Mesothelial cell of epicardium (in vitro differentiated cells): ENCODE results near the gene TLR9. TPM values are rescaled to one million over a fixed set of nuclear protein-coding genes. Genes with fewer than 3 reads are reported as not detected.

Experiments used
- DNase-seq, 2 experiments: peaks; one replicate each; pipeline ENCODE4 v3.0.0; 2021; ENCODE audit warnings: low spot score in 2 of 2; ENCODE audit not compliant: unreplicated experiment in 2 of 2
- H3K27ac Mint-ChIP-seq: 2 replicates; pipeline ENCODE4 v1.8.0; 2021; ENCODE audit warnings: mixed read lengths
- H3K27me3 Mint-ChIP-seq: 2 replicates; pipeline ENCODE4 v1.8.0; 2021; ENCODE audit warnings: low read depth, mixed read lengths
- H3K36me3 Mint-ChIP-seq: 2 replicates; pipeline ENCODE4 v1.8.0; 2021; ENCODE audit warnings: mixed read lengths
- H3K4me1 Mint-ChIP-seq: 2 replicates; pipeline ENCODE4 v1.8.0; 2021; ENCODE audit warnings: mixed read lengths
- H3K4me3 Mint-ChIP-seq: 2 replicates; pipeline ENCODE4 v1.8.0; 2021; ENCODE audit warnings: mild to moderate bottlenecking, moderate library complexity, mixed read lengths
- H3K9me3 Mint-ChIP-seq: 2 replicates; pipeline ENCODE4 v1.8.0; 2021; ENCODE audit warnings: mixed read lengths
- total RNA-seq: library from RNA; stranded (reverse); gene quantifications from 3 replicates; pipeline ENCODE4 v1.2.1, GENCODE V29; 2021
- TF ChIP-seq, protein P1 (sequence below): fragments of 200-600 bp; sonication (generic); IDR thresholded peaks from one replicate; pipeline ENCODE4 v1.5.0; 2021; ENCODE audit warnings: antibody characterized with exemption; ENCODE audit not compliant: unreplicated experiment

The TLR9 gene
- total RNA-seq, 1 donor from 2014 or later, result 0.16 TPM

- H3K4me3 Mint-ChIP-seq, result no peak overlapping the region
Measured at GRCh38 chr3:52231502-52232278, 6.2 kb upstream of the TLR9 start.

GRCh38 chr3:52230889-52231499 is 5.5 kb upstream of the TLR9 start:
- Mint-ChIP-seq H3K36me3 (peaks cover 11% of the 10 kb centered on the region), H3K4me1 (no peaks in the 10 kb centered on the region), H3K27me3 (no peaks in the 10 kb centered on the region), H3K27ac (no peak overlapping the region), H3K4me3 (no peak overlapping the region), H3K9me3 (no peaks in the 10 kb centered on the region)
- DNase-seq, result no peak
- TF ChIP-seq, protein P1, sequence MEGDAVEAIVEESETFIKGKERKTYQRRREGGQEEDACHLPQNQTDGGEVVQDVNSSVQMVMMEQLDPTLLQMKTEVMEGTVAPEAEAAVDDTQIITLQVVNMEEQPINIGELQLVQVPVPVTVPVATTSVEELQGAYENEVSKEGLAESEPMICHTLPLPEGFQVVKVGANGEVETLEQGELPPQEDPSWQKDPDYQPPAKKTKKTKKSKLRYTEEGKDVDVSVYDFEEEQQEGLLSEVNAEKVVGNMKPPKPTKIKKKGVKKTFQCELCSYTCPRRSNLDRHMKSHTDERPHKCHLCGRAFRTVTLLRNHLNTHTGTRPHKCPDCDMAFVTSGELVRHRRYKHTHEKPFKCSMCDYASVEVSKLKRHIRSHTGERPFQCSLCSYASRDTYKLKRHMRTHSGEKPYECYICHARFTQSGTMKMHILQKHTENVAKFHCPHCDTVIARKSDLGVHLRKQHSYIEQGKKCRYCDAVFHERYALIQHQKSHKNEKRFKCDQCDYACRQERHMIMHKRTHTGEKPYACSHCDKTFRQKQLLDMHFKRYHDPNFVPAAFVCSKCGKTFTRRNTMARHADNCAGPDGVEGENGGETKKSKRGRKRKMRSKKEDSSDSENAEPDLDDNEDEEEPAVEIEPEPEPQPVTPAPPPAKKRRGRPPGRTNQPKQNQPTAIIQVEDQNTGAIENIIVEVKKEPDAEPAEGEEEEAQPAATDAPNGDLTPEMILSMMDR, result no peak

More at GRCh38 chr3:52231502-52232278, 6.2 kb upstream of the TLR9 start:
- Mint-ChIP-seq H3K27me3 (no peaks in the 10 kb centered on the region), H3K9me3 (no peaks in the 10 kb centered on the region), H3K36me3 (peaks cover 11% of the 10 kb centered on the region), H3K27ac (no peak overlapping the region), H3K4me1 (no peaks in the 10 kb centered on the region)
- peak; percentile 56 to 82 for DNase-seq
- TF ChIP-seq, protein P1, result peak; percentile 71

DNA sequence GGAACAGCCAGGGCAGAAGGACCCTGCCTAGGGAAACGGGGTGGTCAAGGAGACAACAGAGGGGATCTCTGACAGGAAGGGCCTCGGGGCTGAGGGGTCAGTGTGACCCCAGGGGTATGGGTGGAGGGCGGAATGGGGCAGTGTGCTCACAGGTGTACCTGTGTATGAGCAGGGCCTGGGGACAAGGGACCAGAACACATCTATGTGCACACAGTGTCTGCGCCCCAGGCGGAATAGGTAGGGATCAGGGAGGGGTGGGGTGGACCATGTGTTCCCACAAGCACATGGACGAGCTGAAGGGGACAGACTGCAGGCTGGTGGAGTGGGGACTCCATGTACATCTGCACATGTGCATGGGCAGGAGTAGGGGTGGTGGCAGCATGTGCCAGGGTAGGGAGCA is 5.0 kb upstream of the TLR9 start:
- H3K27ac Mint-ChIP-seq, result no peak overlapping the region
- H3K27me3 Mint-ChIP-seq, result no peaks in the 10 kb centered on the region
- H3K4me3 Mint-ChIP-seq, result no peak overlapping the region
- TF ChIP-seq, protein P1, result no peak
- no peak for DNase-seq
- no peaks in the 10 kb centered on the region for H3K4me1 Mint-ChIP-seq
- H3K9me3 Mint-ChIP-seq, result no peaks in the 10 kb centered on the region
- peaks cover 11% of the 10 kb centered on the region for H3K36me3 Mint-ChIP-seq

GRCh38 chr3:52229656-52230055 is 4.2 kb upstream of the TLR9 start:
- TF ChIP-seq, protein P1, result no peak
- no peak overlapping the region for H3K27ac Mint-ChIP-seq
- H3K9me3 Mint-ChIP-seq, result no peaks in the 10 kb centered on the region
- no peak overlapping the region for H3K4me3 Mint-ChIP-seq
- DNase-seq, result no peak
- no peaks in the 10 kb centered on the region for H3K4me1 Mint-ChIP-seq
- peaks cover 11% of the 10 kb centered on the region for H3K36me3 Mint-ChIP-seq
- no peaks in the 10 kb centered on the region for H3K27me3 Mint-ChIP-seq

- no peaks in the 10 kb centered on the region for H3K27me3 Mint-ChIP-seq
- H3K4me1 Mint-ChIP-seq, result no peaks in the 10 kb centered on the region
- no peak for DNase-seq
- no peaks in the 10 kb centered on the region for H3K9me3 Mint-ChIP-seq
- H3K4me3 Mint-ChIP-seq, result no peak overlapping the region
- H3K36me3 Mint-ChIP-seq, result peaks cover 11% of the 10 kb centered on the region
- TF ChIP-seq, protein P1, result no peak
- no peak overlapping the region for H3K27ac Mint-ChIP-seq
Measured at GRCh38 chr3:52228751-52229291, 3.4 kb upstream of the TLR9 start.
